ENCODE data around the gene ASTN2.

The ASTN2 gene

GRCh38 chr9:116992865-116993264 is 422.0 kb downstream of the ASTN2 start:
- no peak overlapping the region for H3K27ac ChIP-seq (ENCODE audit: low read depth, low read length)
- H3K27me3 ChIP-seq (ENCODE audit: insufficient read depth, low read length) = no peaks in the 10 kb centered on the region
- H3K79me2 ChIP-seq (ENCODE audit: control insufficient read depth, insufficient read depth, low read length, unreplicated experiment) = no peaks in the 10 kb centered on the region
- H3K4me1 ChIP-seq (ENCODE audit: control insufficient read depth, insufficient read depth, low read length, unreplicated experiment) = no peaks in the 10 kb centered on the region
- H3K36me3 ChIP-seq (ENCODE audit: insufficient read depth, low read length) = no peaks in the 10 kb centered on the region
- H3K4me3 ChIP-seq (ENCODE audit: low read depth, low read length) = no peak overlapping the region
- H2AFZ ChIP-seq (ENCODE audit: low read length, unreplicated experiment) = no peak overlapping the region

GRCh38 chr9:116991051-116991450 is 423.8 kb downstream of the ASTN2 start:
- no peaks in the 10 kb centered on the region for H3K79me2 ChIP-seq (ENCODE audit: control insufficient read depth, insufficient read depth, low read length, unreplicated experiment)
- no peaks in the 10 kb centered on the region for H3K36me3 ChIP-seq (ENCODE audit: insufficient read depth, low read length)
- no peaks in the 10 kb centered on the region for H3K4me1 ChIP-seq (ENCODE audit: control insufficient read depth, insufficient read depth, low read length, unreplicated experiment)
- H3K27ac ChIP-seq (ENCODE audit: low read depth, low read length) = no peak overlapping the region
- no peak overlapping the region for H3K4me3 ChIP-seq (ENCODE audit: low read depth, low read length)
- no peak overlapping the region for H2AFZ ChIP-seq (ENCODE audit: low read length, unreplicated experiment)
- no peaks in the 10 kb centered on the region for H3K27me3 ChIP-seq (ENCODE audit: insufficient read depth, low read length)

GRCh38 chr9:116990592-116990991 is 424.3 kb downstream of the ASTN2 start:
- Histone ChIP-seq H3K36me3 (ENCODE audit: insufficient read depth, low read length) (no peaks in the 10 kb centered on the region), H3K4me1 (ENCODE audit: control insufficient read depth, insufficient read depth, low read length, unreplicated experiment) (no peaks in the 10 kb centered on the region), H3K79me2 (ENCODE audit: control insufficient read depth, insufficient read depth, low read length, unreplicated experiment) (no peaks in the 10 kb centered on the region), H3K27me3 (ENCODE audit: insufficient read depth, low read length) (no peaks in the 10 kb centered on the region), H3K27ac (ENCODE audit: low read depth, low read length) (no peak overlapping the region), H3K4me3 (ENCODE audit: low read depth, low read length) (no peak overlapping the region), H2AFZ (ENCODE audit: low read length, unreplicated experiment) (no peak overlapping the region)

- Histone ChIP-seq H3K27me3 (ENCODE audit: insufficient read depth, low read length) (no peaks in the 10 kb centered on the region), H2AFZ (ENCODE audit: low read length, unreplicated experiment) (no peak overlapping the region), H3K36me3 (ENCODE audit: insufficient read depth, low read length) (no peaks in the 10 kb centered on the region), H3K79me2 (ENCODE audit: control insufficient read depth, insufficient read depth, low read length, unreplicated experiment) (no peaks in the 10 kb centered on the region), H3K4me1 (ENCODE audit: control insufficient read depth, insufficient read depth, low read length, unreplicated experiment) (no peaks in the 10 kb centered on the region), H3K27ac (ENCODE audit: low read depth, low read length) (no peak overlapping the region), H3K4me3 (ENCODE audit: low read depth, low read length) (no peak overlapping the region)
Measured at GRCh38 chr9:116987721-116988485, 427.0 kb downstream of the ASTN2 start.

- no peak overlapping the region for H2AFZ ChIP-seq (ENCODE audit: low read length, unreplicated experiment)
- H3K27ac ChIP-seq (ENCODE audit: low read depth, low read length) = no peak overlapping the region
- H3K27me3 ChIP-seq (ENCODE audit: insufficient read depth, low read length) = no peaks in the 10 kb centered on the region
- H3K79me2 ChIP-seq (ENCODE audit: control insufficient read depth, insufficient read depth, low read length, unreplicated experiment) = no peaks in the 10 kb centered on the region
- H3K4me1 ChIP-seq (ENCODE audit: control insufficient read depth, insufficient read depth, low read length, unreplicated experiment) = no peaks in the 10 kb centered on the region
- H3K4me3 ChIP-seq (ENCODE audit: low read depth, low read length) = no peak overlapping the region
- H3K36me3 ChIP-seq (ENCODE audit: insufficient read depth, low read length) = no peaks in the 10 kb centered on the region
Measured at GRCh38 chr9:116986015-116986414, 428.8 kb downstream of the ASTN2 start.

GRCh38 chr9:116985596-116985995 is 429.3 kb downstream of the ASTN2 start:
- H3K36me3 ChIP-seq (ENCODE audit: insufficient read depth, low read length) = no peaks in the 10 kb centered on the region
- H3K79me2 ChIP-seq (ENCODE audit: control insufficient read depth, insufficient read depth, low read length, unreplicated experiment) = no peaks in the 10 kb centered on the region
- no peaks in the 10 kb centered on the region for H3K27me3 ChIP-seq (ENCODE audit: insufficient read depth, low read length)
- no peak overlapping the region for H3K27ac ChIP-seq (ENCODE audit: low read depth, low read length)
- no peak overlapping the region for H3K4me3 ChIP-seq (ENCODE audit: low read depth, low read length)
- H2AFZ ChIP-seq (ENCODE audit: low read length, unreplicated experiment) = no peak overlapping the region
- H3K4me1 ChIP-seq (ENCODE audit: control insufficient read depth, insufficient read depth, low read length, unreplicated experiment) = no peaks in the 10 kb centered on the region

GRCh38 chr9:116984111-116984510 is 430.7 kb downstream of the ASTN2 start:
- H3K4me3 ChIP-seq (ENCODE audit: low read depth, low read length) = no peak overlapping the region
- H3K79me2 ChIP-seq (ENCODE audit: control insufficient read depth, insufficient read depth, low read length, unreplicated experiment) = no peaks in the 10 kb centered on the region
- no peaks in the 10 kb centered on the region for H3K36me3 ChIP-seq (ENCODE audit: insufficient read depth, low read length)
- no peaks in the 10 kb centered on the region for H3K27me3 ChIP-seq (ENCODE audit: insufficient read depth, low read length)
- H2AFZ ChIP-seq (ENCODE audit: low read length, unreplicated experiment) = no peak overlapping the region
- H3K4me1 ChIP-seq (ENCODE audit: control insufficient read depth, insufficient read depth, low read length, unreplicated experiment) = no peaks in the 10 kb centered on the region
- H3K27ac ChIP-seq (ENCODE audit: low read depth, low read length) = no peak overlapping the region

GRCh38 chr9:116980582-116981120 is 434.2 kb downstream of the ASTN2 start:
- no peaks in the 10 kb centered on the region for H3K79me2 ChIP-seq (ENCODE audit: control insufficient read depth, insufficient read depth, low read length, unreplicated experiment)
- no peaks in the 10 kb centered on the region for H3K4me1 ChIP-seq (ENCODE audit: control insufficient read depth, insufficient read depth, low read length, unreplicated experiment)
- H3K4me3 ChIP-seq (ENCODE audit: low read depth, low read length) = no peak overlapping the region
- H2AFZ ChIP-seq (ENCODE audit: low read length, unreplicated experiment) = no peak overlapping the region
- H3K27ac ChIP-seq (ENCODE audit: low read depth, low read length) = no peak overlapping the region
- no peaks in the 10 kb centered on the region for H3K27me3 ChIP-seq (ENCODE audit: insufficient read depth, low read length)
- no peaks in the 10 kb centered on the region for H3K36me3 ChIP-seq (ENCODE audit: insufficient read depth, low read length)

GRCh38 chr9:116979456-116979855 is 435.4 kb downstream of the ASTN2 start:
- H3K79me2 ChIP-seq (ENCODE audit: control insufficient read depth, insufficient read depth, low read length, unreplicated experiment) = no peaks in the 10 kb centered on the region
- no peak overlapping the region for H3K4me3 ChIP-seq (ENCODE audit: low read depth, low read length)
- H3K36me3 ChIP-seq (ENCODE audit: insufficient read depth, low read length) = no peaks in the 10 kb centered on the region
- H2AFZ ChIP-seq (ENCODE audit: low read length, unreplicated experiment) = no peak overlapping the region
- H3K4me1 ChIP-seq (ENCODE audit: control insufficient read depth, insufficient read depth, low read length, unreplicated experiment) = no peaks in the 10 kb centered on the region
- H3K27me3 ChIP-seq (ENCODE audit: insufficient read depth, low read length) = no peaks in the 10 kb centered on the region
- no peak overlapping the region for H3K27ac ChIP-seq (ENCODE audit: low read depth, low read length)

- Histone ChIP-seq H2AFZ (ENCODE audit: low read length, unreplicated experiment) (no peak overlapping the region), H3K4me1 (ENCODE audit: control insufficient read depth, insufficient read depth, low read length, unreplicated experiment) (no peaks in the 10 kb centered on the region), H3K27me3 (ENCODE audit: insufficient read depth, low read length) (no peaks in the 10 kb centered on the region), H3K36me3 (ENCODE audit: insufficient read depth, low read length) (no peaks in the 10 kb centered on the region), H3K27ac (ENCODE audit: low read depth, low read length) (no peak overlapping the region), H3K79me2 (ENCODE audit: control insufficient read depth, insufficient read depth, low read length, unreplicated experiment) (no peaks in the 10 kb centered on the region), H3K4me3 (ENCODE audit: low read depth, low read length) (no peak overlapping the region)
Measured at GRCh38 chr9:116978155-116978554, 436.7 kb downstream of the ASTN2 start.

- H3K4me1 ChIP-seq (ENCODE audit: control insufficient read depth, insufficient read depth, low read length, unreplicated experiment) = no peaks in the 10 kb centered on the region
- no peak overlapping the region for H2AFZ ChIP-seq (ENCODE audit: low read length, unreplicated experiment)
- no peaks in the 10 kb centered on the region for H3K79me2 ChIP-seq (ENCODE audit: control insufficient read depth, insufficient read depth, low read length, unreplicated experiment)
- no peaks in the 10 kb centered on the region for H3K27me3 ChIP-seq (ENCODE audit: insufficient read depth, low read length)
- H3K36me3 ChIP-seq (ENCODE audit: insufficient read depth, low read length) = no peaks in the 10 kb centered on the region
- no peak overlapping the region for H3K27ac ChIP-seq (ENCODE audit: low read depth, low read length)
- no peak overlapping the region for H3K4me3 ChIP-seq (ENCODE audit: low read depth, low read length)
Measured at GRCh38 chr9:116975126-116975525, 439.7 kb downstream of the ASTN2 start.
